GM18511 (cell line): ENCODE measurements around the gene TAL1.
"Not testable (repeated sequence)": the region's sequence is repeated elsewhere in the genome, so short reads cannot be mapped to it uniquely, and the experiment has no call there.

Experiments used
- ATAC-seq: cut with Tn5 transposase; IDR thresholded peaks from one replicate; pipeline ENCODE4 v1.9.1; 2021; ENCODE audit warnings: mild to moderate bottlenecking, moderate library complexity; ENCODE audit not compliant: unreplicated experiment

TAL1 gene

DNA sequence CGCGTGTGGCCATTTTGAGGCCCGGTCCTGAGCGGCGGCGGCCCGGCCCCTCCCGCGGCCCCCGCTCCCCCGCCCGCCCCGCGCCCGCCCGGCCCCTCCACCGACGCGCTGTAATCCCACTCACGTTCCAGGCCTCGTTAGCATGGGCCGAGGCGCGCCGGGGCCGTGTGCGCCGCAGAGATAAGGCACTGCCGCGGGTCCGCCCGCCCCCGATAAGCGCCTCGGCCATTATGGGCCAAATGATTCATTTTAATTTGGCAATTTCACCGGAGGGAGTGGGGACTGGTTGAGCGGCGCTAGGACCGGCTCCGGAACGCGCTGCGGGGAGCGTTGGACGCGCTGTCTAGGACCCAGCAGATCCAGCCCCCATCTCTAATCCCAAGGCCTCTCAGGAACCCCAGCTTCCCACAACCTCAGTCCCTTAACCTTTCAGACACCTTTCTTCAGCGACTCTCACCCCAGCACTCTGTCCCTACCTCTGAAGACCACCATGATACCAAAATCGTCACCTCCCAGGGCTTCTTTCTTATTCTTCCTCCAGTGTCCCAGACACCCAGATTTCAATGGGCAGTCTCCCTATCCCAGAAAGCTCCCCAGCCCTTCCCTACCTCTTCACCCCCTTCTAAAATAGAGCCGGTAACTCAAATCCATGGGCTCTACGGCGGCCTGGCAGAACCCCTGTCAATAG lies at the start of gene TAL1:
TAL1 (minus strand) TSS at position 39 of the 688 bp plus-strand sequence. CDS start 6,337 bp downstream, outside the sequence.
- no peak for ATAC-seq

DNA sequence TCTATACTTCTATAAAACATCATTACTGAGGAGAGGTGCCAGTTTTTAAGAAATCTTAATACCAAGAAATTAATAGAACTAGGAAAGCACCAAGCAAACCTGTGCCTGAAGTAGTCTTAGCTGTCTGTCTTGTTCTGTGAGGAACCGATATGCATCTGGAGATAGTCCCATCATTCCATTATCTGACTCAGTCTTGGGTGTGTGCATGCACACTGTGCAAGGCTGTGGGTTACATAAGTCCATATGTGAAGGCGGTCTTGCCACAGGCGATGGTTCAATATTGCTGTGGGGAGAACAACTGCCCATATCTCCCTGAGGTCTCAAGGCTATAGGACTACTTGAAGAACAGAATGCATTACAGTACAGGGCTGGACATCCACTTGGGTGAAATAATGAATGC lies 48.1 kb upstream of the TAL1 start:
- ATAC-seq: no peak

DNA sequence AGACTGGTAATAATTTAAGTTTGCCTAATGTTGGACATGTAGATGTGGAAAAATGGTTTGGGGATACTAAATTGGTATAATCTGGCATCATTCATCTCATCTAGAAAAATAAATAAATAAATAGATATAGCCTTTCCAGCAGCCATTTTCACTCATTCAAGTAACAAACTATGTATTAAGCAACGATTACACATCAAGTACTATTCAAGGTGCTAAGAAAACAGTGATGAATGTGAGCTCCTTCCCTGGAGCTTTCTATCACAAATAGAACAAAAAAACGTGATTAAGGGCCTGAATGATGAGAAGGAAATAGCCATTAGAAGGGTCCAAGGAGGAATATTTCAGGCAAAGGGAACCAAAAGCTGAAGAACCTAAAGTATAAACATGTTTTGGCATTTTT lies 44.8 kb upstream of the TAL1 start:
- ATAC-seq: no peak

DNA sequence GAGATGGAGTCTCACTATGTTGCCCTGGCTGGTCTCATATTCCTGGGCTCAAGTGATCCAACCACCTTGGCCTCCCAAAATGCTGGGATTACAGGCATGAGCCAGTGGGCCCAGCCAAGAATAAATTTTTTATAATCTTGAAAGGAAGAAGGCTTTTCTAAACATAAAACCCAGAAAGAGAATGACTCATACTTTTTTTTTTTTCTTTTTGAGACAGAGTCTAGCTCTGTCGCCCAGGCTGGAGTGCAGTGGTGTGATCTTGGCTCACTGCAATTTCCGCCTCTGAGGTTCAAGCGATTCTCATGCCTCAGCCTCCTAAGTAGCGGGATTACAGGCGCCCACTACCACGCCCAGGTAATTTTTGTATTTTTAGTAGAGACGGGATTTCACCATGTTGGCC lies 43.8 kb upstream of the TAL1 start:
- ATAC-seq: not testable (repeated sequence)

DNA sequence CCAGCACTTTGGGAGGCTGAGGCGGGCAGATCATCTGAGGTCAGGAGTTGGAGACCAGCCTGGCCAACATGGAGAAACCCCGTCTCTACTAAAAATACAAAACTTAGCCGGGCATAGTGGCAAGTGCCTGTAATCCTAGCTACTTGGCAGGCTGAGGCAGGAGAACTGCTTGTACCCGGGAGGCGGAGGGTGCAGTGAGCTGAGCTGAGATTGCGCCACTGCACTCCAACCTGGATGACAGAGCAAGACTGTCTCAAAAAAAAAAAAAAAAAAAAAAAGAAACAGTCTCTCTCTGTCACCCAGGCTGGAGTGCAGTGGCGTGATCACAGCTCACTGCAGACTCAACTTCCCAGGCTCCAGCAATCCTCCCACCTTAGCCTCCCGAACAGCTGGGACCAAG lies 33.5 kb upstream of the TAL1 start:
- not testable (repeated sequence) for ATAC-seq

DNA sequence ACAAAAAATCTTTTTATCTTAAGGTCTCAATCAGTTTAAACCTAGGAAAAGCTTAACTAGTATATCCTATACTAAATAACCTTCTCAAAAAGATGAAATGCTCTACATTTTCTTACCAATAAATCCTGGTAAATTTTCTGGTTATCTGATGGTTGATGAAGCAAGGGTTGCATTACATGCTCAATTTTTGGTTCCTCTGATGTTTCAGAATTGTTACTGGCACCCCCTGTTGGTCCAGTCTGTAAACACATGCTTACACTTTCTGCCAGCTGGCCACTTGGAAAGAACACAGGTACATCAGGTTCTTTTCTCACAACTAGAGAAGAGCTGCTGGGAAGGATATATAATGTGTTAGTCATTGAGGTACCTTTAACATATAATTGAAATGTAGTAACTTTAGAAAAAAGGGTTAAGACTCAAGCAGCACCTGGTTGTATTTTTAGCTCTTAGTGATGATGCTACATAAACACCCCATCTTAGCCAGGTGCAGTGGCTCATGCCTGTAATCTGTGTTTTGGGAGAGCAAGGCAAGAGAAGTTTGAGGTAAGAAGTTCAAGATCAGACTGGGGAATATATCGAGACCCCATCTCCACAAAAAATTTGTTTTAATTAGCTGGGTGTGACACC lies 30.9 kb upstream of the TAL1 start:
- no peak for ATAC-seq

DNA sequence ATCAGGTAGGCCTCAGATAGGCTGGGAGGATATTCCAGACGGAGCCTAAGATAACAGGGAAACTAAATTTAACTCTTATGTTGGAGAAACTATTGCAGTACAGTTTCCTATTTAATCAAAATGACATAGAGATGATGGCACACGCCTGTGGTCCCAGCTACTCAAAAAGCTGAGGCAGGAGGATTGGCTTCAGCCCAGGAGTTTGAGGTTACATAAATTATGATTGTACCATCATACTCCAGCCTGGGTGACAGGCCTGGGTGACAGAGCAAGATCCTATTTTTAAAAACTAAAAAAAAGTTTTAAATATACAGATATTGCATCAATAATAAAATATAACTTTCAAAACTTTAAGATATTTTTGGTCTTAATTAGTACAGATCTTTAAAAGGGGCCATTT lies 25.2 kb upstream of the TAL1 start:
- ATAC-seq: no peak

DNA sequence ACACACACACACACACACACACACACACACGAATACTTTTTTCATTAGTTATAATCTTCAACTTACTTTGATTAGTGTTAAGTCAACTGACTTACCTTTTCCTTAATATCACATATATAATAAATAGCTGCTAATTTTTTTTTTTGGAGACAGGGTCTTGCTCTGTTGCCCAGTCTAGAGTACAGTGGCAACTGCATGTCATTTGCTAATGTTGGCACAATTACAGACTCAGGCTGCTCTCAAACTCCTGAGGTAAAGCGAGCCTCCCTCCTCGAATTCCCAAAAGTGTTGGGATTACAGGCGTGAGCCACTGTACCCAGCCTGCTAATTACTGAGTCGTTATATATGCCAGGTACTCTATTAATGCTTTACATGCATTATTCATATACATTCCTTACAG lies 20.8 kb upstream of the TAL1 start:
- ATAC-seq: no peak

DNA sequence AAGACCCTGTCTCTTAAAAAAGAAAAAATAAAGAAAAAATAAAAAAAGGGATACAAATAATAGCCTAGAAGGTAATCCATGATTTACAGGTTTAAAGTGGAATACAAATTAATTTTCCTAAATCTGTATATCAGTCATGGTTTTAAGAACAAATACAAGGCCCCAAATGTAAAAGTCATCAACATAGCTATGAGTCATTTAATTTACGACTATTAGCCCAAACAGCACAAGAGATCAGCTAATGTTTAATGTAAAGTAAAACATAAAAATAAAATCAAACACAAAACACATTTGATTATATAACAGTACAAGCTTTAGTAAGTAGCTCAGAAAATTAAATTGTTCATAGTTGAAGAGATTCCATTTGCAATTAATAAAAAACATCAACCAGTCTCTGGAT lies 20.3 kb upstream of the TAL1 start:
- ATAC-seq: no peak

DNA sequence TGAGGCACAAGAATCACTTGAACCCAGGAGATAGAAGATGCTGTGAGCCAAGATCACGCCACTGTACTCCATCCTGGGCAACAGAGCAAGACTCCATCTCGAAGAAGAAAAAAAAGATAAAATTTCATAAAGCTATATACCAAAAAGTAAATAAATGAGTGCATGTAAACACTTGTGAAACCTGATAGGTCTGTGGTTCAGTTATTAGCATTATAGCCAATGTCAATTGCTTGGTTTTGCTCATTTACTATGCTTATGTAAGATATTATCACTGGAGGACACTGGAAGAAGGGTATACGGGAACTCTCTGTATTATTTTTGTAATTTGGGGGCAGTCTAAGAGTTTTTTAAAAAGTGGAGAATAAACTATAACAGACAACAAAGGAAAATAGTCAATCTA lies 17.7 kb upstream of the TAL1 start:
- no peak for ATAC-seq

DNA sequence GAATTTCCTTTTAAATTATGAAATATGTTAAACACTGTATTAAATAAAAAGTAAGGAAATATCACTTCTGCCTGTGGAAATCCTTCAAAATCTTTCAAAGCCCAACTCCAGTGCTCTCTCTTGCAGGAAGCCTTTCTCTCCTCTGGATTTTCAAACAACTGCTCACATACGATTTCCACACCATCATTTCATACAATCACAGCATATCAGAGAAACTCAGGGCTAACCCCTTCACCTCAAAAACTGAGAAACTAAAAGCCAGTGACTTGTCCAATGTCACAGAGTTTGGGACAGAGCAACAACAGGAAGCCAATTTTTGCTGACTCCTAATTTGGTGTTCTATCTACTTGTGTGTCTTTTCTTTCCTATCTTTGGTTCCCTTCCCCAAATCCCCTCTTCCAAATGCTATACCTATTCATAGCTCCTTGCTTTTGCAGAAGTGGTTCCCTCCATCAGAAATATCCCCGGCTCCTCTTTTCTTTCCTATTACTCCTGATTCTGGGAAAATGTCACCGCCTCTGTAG lies 12.4 kb upstream of the TAL1 start:
- ATAC-seq: no peak

DNA sequence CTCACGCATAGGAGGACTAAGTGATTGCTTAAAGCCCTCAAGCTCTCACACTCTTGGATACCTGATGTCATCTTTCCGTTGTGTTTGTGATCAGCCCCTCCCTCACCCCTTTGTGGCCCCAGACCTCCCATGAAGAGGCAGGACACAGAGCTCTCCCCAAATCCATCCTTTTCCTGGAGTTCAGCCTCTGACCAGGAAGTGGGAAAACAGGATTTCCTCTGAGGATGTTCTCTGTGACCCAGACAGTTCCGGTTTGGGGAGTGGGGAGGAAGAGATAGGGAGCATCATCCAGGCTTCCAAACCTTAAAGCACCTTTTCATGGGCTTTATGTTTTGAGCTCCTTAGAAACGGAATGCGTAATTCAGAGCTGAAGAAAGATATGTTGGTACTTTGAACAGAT lies 11.9 kb upstream of the TAL1 start:
- no peak for ATAC-seq

DNA sequence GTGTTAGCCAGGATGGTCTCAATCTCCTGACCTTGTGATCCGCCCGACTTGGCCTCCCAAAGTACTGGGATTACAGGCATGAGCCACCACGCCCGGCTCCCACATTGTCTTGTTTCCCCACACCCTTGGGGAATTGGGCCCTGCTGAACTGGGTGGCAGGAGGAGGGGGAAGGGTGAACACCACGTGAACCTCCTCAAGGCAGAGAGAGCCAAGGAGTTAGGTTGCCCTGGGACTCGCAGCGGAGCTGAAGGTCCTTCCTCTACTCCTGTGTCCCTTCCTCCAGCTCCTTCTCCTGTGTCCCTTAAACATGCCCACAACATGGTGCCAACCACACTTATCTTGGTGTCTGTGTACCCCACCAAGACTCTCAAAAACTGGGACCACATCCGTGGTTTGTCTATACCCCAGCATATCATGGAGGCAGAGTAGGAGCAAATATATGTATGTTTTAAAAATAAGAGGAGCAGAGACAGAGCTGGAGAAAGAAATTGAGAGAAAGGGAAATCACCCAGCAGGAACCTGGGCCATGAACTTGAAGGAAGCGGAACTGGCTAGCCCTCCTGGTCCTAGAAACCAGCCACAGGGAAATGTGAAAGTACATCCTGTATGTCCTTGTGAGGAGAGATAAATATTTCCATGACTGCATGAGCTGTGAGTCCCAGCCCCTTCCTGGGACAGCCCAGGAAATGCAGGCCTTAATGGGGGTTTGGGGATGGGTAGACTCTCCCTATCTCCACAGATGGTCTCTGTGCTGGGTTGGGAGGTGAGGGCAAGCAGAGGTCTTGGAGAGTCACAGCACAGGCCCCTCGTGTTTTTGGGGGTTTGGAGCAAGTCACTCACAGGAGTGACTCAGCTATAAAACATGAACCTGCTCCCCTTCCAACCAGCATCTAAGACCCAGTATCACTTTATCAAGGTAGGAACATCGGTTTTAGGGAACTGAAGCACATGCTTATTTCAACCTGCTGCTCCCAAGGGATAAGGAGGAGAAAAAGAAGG lies 9.4 kb upstream of the TAL1 start:
- no peak for ATAC-seq

DNA sequence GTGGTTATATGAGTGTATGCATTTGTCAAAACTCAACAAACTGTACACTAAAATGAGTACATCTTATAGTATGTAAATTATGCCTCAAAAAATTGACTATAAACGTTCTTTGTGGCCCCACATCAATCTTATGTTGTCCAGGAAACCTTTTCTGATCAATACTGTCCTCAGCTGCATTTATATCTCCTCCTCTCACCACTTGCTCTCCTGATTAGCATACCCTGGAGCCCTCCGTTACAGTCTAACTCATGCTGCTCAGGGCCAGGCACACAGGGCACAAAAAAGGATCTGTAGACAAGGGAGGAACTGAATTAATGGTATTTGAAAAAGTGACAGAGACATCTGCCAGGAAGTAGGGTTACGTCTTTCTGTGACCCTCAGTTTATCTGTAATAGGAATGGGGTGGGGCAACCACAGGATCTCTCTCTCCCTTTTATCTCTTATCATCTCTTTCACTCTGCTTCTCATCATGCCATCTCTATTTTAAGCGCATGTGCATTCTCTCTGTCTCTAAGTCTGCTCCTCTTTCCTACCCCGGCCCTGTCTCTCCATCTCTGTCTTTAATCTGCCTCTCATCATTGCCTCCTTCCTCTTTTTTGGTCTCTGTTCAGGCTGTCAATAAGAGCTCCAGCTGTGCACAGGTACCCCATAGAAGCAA lies 7.0 kb upstream of the TAL1 start:
- no peak for ATAC-seq

DNA sequence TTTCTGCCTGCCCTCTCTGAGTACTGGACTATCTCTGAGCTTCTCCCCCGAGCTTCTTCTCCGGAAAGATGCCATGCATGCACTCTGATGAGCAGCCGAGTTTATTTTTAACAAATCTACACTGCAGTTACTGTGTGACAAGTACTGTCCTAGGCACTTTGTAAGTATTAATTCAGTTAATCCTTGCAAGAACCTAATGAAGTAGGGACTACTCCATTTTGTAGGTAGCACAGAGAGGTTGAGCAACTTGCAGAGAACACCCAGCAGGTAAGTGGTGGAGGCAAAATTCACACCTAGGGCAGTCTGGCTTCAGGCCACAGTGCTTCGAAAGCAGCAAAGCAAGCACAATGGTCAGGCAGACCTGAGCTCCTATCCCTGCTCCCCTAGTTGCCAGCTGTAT lies 3.8 kb upstream of the TAL1 start:
- no peak for ATAC-seq

DNA sequence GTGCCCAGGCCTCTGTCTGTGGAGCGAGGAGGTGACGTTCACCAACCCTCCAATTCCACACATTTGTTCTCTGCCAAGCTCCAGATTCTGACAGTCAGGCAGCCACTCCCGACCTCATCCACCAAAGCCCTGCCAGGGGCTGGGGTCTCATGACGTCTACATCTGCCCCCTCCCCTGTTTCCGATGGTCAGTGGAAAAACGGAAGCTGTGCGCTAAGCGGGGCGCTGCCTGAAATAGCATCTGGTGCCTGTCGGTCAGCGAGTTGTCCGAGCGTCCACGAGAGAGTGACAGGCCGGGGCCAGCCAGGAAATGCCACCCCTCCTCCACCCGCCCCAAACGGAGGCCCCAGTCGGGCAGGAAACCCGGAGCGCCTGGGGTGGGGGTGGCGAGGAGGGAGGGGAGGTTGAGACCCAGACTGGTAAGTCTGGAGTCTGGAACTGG lies 3.2 kb upstream of the TAL1 start:
- ATAC-seq: no peak

DNA sequence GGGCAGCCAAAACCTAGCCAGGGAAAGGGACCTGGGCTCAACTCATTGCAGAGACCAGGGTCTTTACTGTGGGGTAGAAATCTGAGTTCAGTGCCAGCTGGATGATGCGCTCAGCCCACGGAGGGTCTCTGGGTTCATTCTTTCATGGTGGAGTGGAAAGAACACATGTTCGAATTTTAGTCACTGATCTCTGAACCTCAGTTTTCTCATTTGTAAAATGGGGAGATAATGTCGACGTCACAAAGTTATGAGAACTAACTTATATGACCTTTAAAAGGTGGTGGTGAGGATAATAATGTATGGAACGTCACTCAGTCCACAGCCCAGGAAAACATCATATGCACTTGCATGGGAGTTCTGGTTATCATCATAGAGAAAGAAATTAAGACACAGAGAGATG lies 1.2 kb upstream of the TAL1 start:
- no peak for ATAC-seq

DNA sequence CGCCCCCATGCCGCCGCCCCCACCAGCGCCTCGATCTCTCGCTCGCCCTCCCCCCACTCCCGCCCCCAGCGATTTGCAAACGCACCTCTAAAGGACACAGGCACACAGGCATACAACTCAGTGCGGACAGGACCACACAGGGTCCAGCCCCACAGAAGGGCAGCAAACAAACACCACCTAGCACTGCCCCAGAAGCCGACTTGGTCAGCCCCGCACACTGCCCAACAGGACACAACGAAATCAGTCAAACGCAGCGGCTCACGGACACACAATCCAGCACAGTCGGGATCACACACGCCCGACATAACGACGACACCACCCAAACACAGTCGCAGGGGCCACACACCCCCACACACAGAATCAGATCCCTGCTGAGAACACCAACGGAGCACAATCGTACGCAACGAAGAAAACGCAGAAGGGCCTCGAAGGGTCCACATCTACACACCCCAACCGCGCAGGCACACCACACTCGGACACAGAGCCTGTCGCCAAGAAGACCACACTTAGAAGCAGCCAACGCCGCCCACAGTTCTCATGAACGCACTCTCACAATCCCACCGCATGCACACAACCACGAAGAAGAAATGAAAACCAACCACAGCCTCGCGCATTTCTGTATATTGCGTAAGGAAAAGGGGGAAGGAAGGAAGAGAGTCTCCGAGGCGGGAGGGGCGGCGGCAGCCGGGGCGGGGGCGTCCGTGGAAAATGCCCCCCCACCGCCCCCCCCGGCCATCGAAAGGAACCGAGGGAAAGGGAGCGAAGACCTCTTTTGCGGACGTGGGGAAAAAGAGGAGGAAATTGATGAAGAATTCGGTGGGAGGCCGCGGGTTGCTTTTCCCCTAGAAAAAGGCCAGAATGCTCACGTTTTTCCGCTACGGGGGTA lies 481 bp downstream of the TAL1 start:
- ATAC-seq: no peak

DNA sequence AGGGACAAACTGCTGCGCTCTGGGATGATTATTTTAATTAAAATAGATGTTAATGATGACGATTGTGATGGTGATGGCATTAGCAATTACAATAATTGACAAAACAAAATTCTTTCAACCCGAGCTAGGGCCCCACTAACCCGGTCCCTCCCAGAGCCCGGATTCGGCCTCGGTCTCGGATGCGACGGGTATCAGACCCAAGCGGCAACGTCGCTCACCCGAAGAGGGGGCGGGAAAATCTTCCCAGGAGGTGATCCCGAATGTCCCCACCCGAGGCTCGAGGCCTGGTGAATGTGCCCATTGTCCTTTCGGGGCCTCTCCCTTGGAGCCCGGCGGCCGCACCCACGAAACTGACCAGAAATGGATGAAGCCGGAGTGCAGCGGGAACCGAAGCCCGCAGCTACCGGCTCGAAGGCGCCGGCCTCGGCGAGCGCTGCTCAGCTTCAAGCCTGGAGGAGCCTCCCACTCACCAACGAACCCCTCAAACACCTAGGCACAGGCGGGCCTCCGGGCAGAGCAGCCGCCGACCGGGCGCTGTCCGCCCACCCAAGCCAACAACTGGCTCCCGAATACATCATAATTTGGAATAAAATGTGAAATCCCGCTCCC lies 1.2 kb downstream of the TAL1 start:
- no peak for ATAC-seq
